K562 (cell line): ENCODE results near the gene ANKH. TPM values are rescaled to one million over a fixed set of nuclear protein-coding genes. Genes with fewer than 3 reads are reported as not detected.

Source experiments
- ATAC-seq: fragments of 200-7000 bp; cut with Tn5 transposase; 3 replicates; pipeline ENCODE4 v1.9.1; 2020; ENCODE audit warnings: moderate library complexity
- BruUV-seq: library from RNA; stranded (reverse); fragments of 400-500 nt; replicated peaks from 2 replicates; lab custom pipeline; 2021; lab: Mats Ljungman, UMichigan
- CTCF ChIA-PET: fragments of 300-600 bp; formaldehyde crosslinking; extraction: SDS; loops from one replicate; lab custom pipeline; 2021; ENCODE audit warnings: low intra/inter-chr PET ratio; lab: Yijun Ruan, JAX
- POLR2A ChIA-PET: fragments of 300-600, 350-650 bp; sonication (Branson Sonifier 250); formaldehyde crosslinking; extraction: SDS; loops from one replicate; lab custom pipeline; 2021; ENCODE audit warnings: antibody characterized with exemption, inconsistent platforms; lab: Yijun Ruan, JAX
- DNase-seq, 4 experiments: peaks; one replicate each; pipeline versions ENCODE4 v3.0.0 to v3.0.0-alpha.2; 2011 to 2018; ENCODE audit warnings: low spot score in 3 of 4, mixed read lengths in 3 of 4; ENCODE audit errors: extremely low read depth in 1 of 4
- FAIRE-seq: peaks from 2 replicates; lab custom pipeline; 2011; peaks lifted over from hg19 to GRCh38; lab: Jason Lieb, UNC
- H2AFZ ChIP-seq: 2 replicates; pipeline ENCODE4 v1.6.0; 2011; ENCODE audit warnings: low read depth, low read length, control low read depth, inconsistent platforms
- H3K27ac ChIP-seq: fragments of 200-600 bp; 3 replicates; pipeline ENCODE4 v1.8.0; 2011; ENCODE audit warnings: low read depth, mild to moderate bottlenecking, control low read depth, inconsistent platforms, low read length, moderate library complexity, mixed read lengths; ENCODE audit errors: extremely low read depth
- H3K27me3 ChIP-seq, 2 experiments: fragments of 300-600 bp in 1 of 2; 2 replicates in 1 of 2; 3 replicates in 1 of 2; pipeline versions ENCODE4 v1.6.0 to v1.8.0; 2011; ENCODE audit warnings: inconsistent platforms in 2 of 2, low read length in 2 of 2, mild to moderate bottlenecking in 1 of 2, mixed read lengths in 1 of 2, moderate library complexity in 1 of 2; ENCODE audit not compliant: control insufficient read depth in 2 of 2, insufficient read depth in 2 of 2
- H3K36me3 ChIP-seq: fragments of 300-600 bp; 3 replicates; pipeline ENCODE4 v1.8.0; 2011; ENCODE audit warnings: mild to moderate bottlenecking, low read length, inconsistent platforms; ENCODE audit not compliant: control insufficient read depth, insufficient read depth
- H3K4me1 ChIP-seq, 2 experiments: fragments of 200-600 bp in 1 of 2; replicated peaks in 1 of 2; 2 replicates in 1 of 2; 3 replicates in 1 of 2; pipeline versions ENCODE4 v1.5.1 to v1.8.0; 2011; ENCODE audit warnings: inconsistent platforms in 2 of 2, low read length in 2 of 2, mild to moderate bottlenecking in 1 of 2, mixed read lengths in 1 of 2, moderate library complexity in 1 of 2; ENCODE audit not compliant: control insufficient read depth in 2 of 2, insufficient read depth in 2 of 2
- H3K4me2 ChIP-seq: 2 replicates; pipeline ENCODE4 v1.6.1; 2011; ENCODE audit warnings: low read length, control low read depth, inconsistent platforms, mixed read lengths; ENCODE audit not compliant: insufficient read depth
- H3K4me3 ChIP-seq: fragments of 200-600 bp; sonication (generic), shearing (Covaris generic); 2 replicates; pipeline ENCODE4 v1.5.1; 2016; ENCODE audit warnings: control low read depth, inconsistent platforms
- H3K79me2 ChIP-seq: fragments of 200-600 bp; 3 replicates; pipeline ENCODE4 v1.8.0; 2011; ENCODE audit warnings: low read length, inconsistent platforms; ENCODE audit not compliant: control insufficient read depth, insufficient read depth
- H3K9ac ChIP-seq, 2 experiments: 2 replicates each; pipeline versions ENCODE4 v1.6.0 to v1.6.1; 2011; ENCODE audit warnings: low read depth in 2 of 2, low read length in 2 of 2, control low read depth in 1 of 2, inconsistent platforms in 1 of 2, mild to moderate bottlenecking in 1 of 2, mixed read lengths in 1 of 2; ENCODE audit not compliant: insufficient read depth in 1 of 2
- H3K9me1 ChIP-seq: one replicate; pipeline ENCODE4 v1.6.0; 2011; ENCODE audit warnings: inconsistent platforms, mild to moderate bottlenecking, low read length, moderate library complexity; ENCODE audit not compliant: control insufficient read depth, insufficient read depth
- H3K9me3 ChIP-seq: replicated peaks from 2 replicates; pipeline ENCODE4 v1.5.1; 2011; ENCODE audit warnings: low read depth, low read length, inconsistent platforms; ENCODE audit not compliant: control insufficient read depth, insufficient read depth
- H4K20me1 ChIP-seq: replicated peaks from 2 replicates; pipeline ENCODE4 v1.6.1; 2011; ENCODE audit warnings: low read length, inconsistent platforms, mixed read lengths; ENCODE audit not compliant: control insufficient read depth, insufficient read depth
- CBX8 ChIP-seq: fragments of 200-600 bp; sonication (generic); IDR thresholded peaks from 2 replicates; pipeline ENCODE4 v1.6.1; 2012; ENCODE audit warnings: borderline replicate concordance, mixed run types, low read depth, mild to moderate bottlenecking, moderate library complexity, mixed read lengths, low read length, control low read depth, inconsistent platforms; ENCODE audit not compliant: poor library complexity, severe bottlenecking; ENCODE audit errors: extremely low read depth
- CHD1 ChIP-seq: fragments of 200-600 bp; sonication (generic); IDR thresholded peaks from one replicate; pipeline ENCODE4 v1.6.1; 2012; ENCODE audit warnings: mild to moderate bottlenecking, moderate library complexity, low read length, inconsistent platforms
- ETV6 ChIP-seq, 3 experiments: fragments of 150-350 bp in 1 of 3; sonication (generic) in 1 of 3; formaldehyde crosslinking in 1 of 3; IDR thresholded peaks; 2 replicates each; pipeline versions ENCODE4 v1.6.1 to v1.8.0; 2014 to 2022; ENCODE audit warnings: borderline replicate concordance in 2 of 3, low read depth in 2 of 3, antibody characterized with exemption in 1 of 3, low read length in 1 of 3, mild to moderate bottlenecking in 1 of 3, missing genetic modification reagents in 1 of 3
- EZH2 ChIP-seq: IDR thresholded peaks from 2 replicates; pipeline ENCODE4 v1.6.1; 2012; ENCODE audit warnings: low read depth, mild to moderate bottlenecking, inconsistent platforms, low read length, borderline replicate concordance
- KHSRP ChIP-seq: fragments of 450-650 bp; IDR thresholded peaks from 2 replicates; pipeline ENCODE4 v1.6.1; 2017
- RBFOX2 ChIP-seq: fragments of 200-400 bp; formaldehyde crosslinking; IDR thresholded peaks from 2 replicates; pipeline ENCODE4 v1.6.1; 2017; ENCODE audit warnings: low read depth, mild to moderate bottlenecking, low read length, moderate library complexity
- TAF1 ChIP-seq: IDR thresholded peaks from 2 replicates; pipeline ENCODE4 v1.6.1; 2011; ENCODE audit warnings: mild to moderate bottlenecking, low read length, moderate library complexity; ENCODE audit not compliant: insufficient read depth, control insufficient read depth, severe bottlenecking; ENCODE audit errors: extremely low read depth
- ZNF77 ChIP-seq: fragments of 250-450 bp; sonication (Bioruptor Pico); IDR thresholded peaks from 2 replicates; pipeline ENCODE4 v1.5.0; 2020
- WGBS: fragments of 100-300 bp; shearing (Covaris generic); methylation state at CpG from one replicate; pipeline ENCODE4 v1.1.6; 2016; ENCODE audit warnings: low coverage, mixed read lengths; ENCODE audit not compliant: insufficient coverage; ENCODE audit errors: missing lambda C conversion rate; 5-methylcytosine and 5-hydroxymethylcytosine counted together
- in situ Hi-C: fragments of 300-500 bp; cut with MboI; formaldehyde crosslinking; loops from 4 replicates; pipeline ENCODE4 v1.15.0; 2018; ENCODE audit warnings: inconsistent platforms, mixed read lengths
- intact Hi-C: fragments of 100-400 bp; cut with micrococcal nuclease; formaldehyde crosslinking; loops from 2 replicates; pipeline ENCODE4 v1.14.2; 2022
- polyA plus RNA-seq, 8 experiments: library from polyadenylated mRNA; depleted of rRNA in 4 of 8; stranded (reverse) in 5 of 8; unstranded in 3 of 8; fragments of >200 nt; fragmentation: Nextera tagmentation in 2 of 8; fragmentation: Illumina TruSeq in 1 of 8; extraction: Ambion mirVana in 2 of 8; extraction: Trizol in 1 of 8; gene quantifications; 2 replicates each; pipeline versions ENCODE4 v1.2.1 to v1.2.3, GENCODE V29; 2011 to 2014; ENCODE audit warnings: inconsistent platforms in 1 of 8, missing spikeins in 1 of 8
- total RNA-seq, 7 experiments: library from RNA; depleted of rRNA in 6 of 7; stranded (reverse); fragments of >200 nt in 6 of 7; fragmentation: Illumina TruSeq in 2 of 7; extraction: Trizol in 2 of 7; gene quantifications; 2 replicates each; pipeline versions ENCODE4 v1.2.1 to v1.2.3, GENCODE V29; 2011 to 2021; ENCODE audit warnings: low replicate concordance in 1 of 7
- TF ChIP-seq, protein P1 (sequence below): fragments of 450-650 bp; IDR thresholded peaks from 2 replicates; pipeline ENCODE4 v1.6.1; 2016; ENCODE audit warnings: missing biosample characterization, missing genetic modification characterization
- TF ChIP-seq, protein P2 (sequence below): sonication (generic); formaldehyde crosslinking; IDR thresholded peaks from 2 replicates; pipeline ENCODE4 v1.8.0; 2023; ENCODE audit warnings: mild to moderate bottlenecking, missing genetic modification reagents
- TF ChIP-seq, protein P3 (sequence below): fragments of 450-650 bp; formaldehyde crosslinking; conservative IDR thresholded peaks from 2 replicates; pipeline ENCODE4 v1.4.0; 2022; ENCODE audit warnings: mild to moderate bottlenecking, missing genetic modification characterization
- TF ChIP-seq, protein P4 (sequence below): fragments of 150-350 bp; conservative IDR thresholded peaks from 2 replicates; pipeline ENCODE4 v1.6.1; 2014; ENCODE audit warnings: low read length

ANKH gene
- total and polyA plus RNA-seq, 9 of the 15 experiments (the other 6 are each of a cell fraction or from before 2014, with no cell fraction given) = 0.79 to 12.2 (median 4.5) TPM

DNA sequence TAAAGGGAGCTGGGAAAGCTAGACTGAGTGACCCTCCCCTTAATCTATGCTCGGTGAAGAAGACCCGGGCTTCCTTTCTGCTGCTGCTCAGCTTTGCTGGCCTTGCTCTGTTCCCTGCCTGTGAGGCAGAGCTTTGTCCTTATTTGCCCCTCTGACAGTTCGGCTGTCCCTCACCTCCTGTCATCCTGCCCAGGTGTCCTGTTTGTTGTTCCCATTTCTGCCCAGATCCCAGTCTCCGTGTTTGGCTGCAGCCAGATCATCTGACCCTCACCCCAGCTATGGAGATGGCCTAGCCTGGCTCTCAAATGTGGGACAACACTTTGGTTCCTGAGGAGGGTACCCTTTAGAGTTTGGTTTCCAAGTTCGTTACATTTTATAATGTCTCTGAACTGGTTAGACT is 186.8 kb downstream of the ANKH start:
- Histone ChIP-seq H3K4me1 (no peaks in the 10 kb centered on the region), H3K27me3 (no peaks in the 10 kb centered on the region), H3K4me3 (no peak overlapping the region), H3K9me3 (no peaks in the 10 kb centered on the region), H3K27ac (no peak overlapping the region), H3K36me3 (peaks cover 90% of the 10 kb centered on the region), H3K4me2 (no peak overlapping the region), H3K9ac (no peak overlapping the region), H2AFZ (no peak overlapping the region), H4K20me1 (no peaks in the 10 kb centered on the region), H3K79me2 (no peaks in the 10 kb centered on the region; the same call in 2 of the 3 replicates), H3K9me1 (no peaks in the 10 kb centered on the region)
- POLR2A ChIA-PET = no interaction called here
- in situ Hi-C loops (no loop called here), intact Hi-C loops (loop anchor here (1.0 to 5.0 kb wide), 2 partner anchors 43 to 319 kb away; no protein-coding TSS in a partner anchor)
- no peak; the same call in 2 of the 3 replicates for ATAC-seq
- no TSS peak for BruUV-seq
- WGBS = 76% methylated on average over 5 of the region's 5 CpGs
- FAIRE-seq = no peak
- DNase-seq = no peak
- CTCF ChIA-PET = interaction anchor here (1.5 kb wide), 1 partner anchor 319 kb away, joined by 11 read pairs; no protein-coding TSS in a partner anchor
- TF ChIP-seq, protein P1, sequence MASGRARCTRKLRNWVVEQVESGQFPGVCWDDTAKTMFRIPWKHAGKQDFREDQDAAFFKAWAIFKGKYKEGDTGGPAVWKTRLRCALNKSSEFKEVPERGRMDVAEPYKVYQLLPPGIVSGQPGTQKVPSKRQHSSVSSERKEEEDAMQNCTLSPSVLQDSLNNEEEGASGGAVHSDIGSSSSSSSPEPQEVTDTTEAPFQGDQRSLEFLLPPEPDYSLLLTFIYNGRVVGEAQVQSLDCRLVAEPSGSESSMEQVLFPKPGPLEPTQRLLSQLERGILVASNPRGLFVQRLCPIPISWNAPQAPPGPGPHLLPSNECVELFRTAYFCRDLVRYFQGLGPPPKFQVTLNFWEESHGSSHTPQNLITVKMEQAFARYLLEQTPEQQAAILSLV (tag) = no peak
- TF ChIP-seq CBX8 = no peak
- TF ChIP-seq CHD1 = no peak
- no peak for TF ChIP-seq KHSRP
- TF ChIP-seq, protein P2, sequence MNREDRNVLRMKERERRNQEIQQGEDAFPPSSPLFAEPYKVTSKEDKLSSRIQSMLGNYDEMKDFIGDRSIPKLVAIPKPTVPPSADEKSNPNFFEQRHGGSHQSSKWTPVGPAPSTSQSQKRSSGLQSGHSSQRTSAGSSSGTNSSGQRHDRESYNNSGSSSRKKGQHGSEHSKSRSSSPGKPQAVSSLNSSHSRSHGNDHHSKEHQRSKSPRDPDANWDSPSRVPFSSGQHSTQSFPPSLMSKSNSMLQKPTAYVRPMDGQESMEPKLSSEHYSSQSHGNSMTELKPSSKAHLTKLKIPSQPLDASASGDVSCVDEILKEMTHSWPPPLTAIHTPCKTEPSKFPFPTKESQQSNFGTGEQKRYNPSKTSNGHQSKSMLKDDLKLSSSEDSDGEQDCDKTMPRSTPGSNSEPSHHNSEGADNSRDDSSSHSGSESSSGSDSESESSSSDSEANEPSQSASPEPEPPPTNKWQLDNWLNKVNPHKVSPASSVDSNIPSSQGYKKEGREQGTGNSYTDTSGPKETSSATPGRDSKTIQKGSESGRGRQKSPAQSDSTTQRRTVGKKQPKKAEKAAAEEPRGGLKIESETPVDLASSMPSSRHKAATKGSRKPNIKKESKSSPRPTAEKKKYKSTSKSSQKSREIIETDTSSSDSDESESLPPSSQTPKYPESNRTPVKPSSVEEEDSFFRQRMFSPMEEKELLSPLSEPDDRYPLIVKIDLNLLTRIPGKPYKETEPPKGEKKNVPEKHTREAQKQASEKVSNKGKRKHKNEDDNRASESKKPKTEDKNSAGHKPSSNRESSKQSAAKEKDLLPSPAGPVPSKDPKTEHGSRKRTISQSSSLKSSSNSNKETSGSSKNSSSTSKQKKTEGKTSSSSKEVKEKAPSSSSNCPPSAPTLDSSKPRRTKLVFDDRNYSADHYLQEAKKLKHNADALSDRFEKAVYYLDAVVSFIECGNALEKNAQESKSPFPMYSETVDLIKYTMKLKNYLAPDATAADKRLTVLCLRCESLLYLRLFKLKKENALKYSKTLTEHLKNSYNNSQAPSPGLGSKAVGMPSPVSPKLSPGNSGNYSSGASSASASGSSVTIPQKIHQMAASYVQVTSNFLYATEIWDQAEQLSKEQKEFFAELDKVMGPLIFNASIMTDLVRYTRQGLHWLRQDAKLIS (CRISPR knock-in tag) = no peak
- TF ChIP-seq, protein P3, sequence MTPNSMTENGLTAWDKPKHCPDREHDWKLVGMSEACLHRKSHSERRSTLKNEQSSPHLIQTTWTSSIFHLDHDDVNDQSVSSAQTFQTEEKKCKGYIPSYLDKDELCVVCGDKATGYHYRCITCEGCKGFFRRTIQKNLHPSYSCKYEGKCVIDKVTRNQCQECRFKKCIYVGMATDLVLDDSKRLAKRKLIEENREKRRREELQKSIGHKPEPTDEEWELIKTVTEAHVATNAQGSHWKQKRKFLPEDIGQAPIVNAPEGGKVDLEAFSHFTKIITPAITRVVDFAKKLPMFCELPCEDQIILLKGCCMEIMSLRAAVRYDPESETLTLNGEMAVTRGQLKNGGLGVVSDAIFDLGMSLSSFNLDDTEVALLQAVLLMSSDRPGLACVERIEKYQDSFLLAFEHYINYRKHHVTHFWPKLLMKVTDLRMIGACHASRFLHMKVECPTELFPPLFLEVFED (CRISPR knock-in tag) = no peak
- no peak for TF ChIP-seq RBFOX2
- TF ChIP-seq ETV6 (IDR thresholded peaks at IDR 0.05; ENCODE audit: borderline replicate concordance in 1 of 2, low read depth in 2 of 2, low read length in 1 of 2) = no peak
- TF ChIP-seq ETV6 (CRISPR knock-in tag; IDR thresholded peaks at IDR 0.05; ENCODE audit: borderline replicate concordance) = no peak
- TF ChIP-seq, protein P4, sequence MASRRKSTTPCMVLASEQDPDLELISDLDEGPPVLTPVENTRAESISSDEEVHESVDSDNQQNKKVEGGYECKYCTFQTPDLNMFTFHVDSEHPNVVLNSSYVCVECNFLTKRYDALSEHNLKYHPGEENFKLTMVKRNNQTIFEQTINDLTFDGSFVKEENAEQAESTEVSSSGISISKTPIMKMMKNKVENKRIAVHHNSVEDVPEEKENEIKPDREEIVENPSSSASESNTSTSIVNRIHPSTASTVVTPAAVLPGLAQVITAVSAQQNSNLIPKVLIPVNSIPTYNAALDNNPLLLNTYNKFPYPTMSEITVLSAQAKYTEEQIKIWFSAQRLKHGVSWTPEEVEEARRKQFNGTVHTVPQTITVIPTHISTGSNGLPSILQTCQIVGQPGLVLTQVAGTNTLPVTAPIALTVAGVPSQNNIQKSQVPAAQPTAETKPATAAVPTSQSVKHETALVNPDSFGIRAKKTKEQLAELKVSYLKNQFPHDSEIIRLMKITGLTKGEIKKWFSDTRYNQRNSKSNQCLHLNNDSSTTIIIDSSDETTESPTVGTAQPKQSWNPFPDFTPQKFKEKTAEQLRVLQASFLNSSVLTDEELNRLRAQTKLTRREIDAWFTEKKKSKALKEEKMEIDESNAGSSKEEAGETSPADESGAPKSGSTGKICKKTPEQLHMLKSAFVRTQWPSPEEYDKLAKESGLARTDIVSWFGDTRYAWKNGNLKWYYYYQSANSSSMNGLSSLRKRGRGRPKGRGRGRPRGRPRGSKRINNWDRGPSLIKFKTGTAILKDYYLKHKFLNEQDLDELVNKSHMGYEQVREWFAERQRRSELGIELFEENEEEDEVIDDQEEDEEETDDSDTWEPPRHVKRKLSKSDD = no peak
- TF ChIP-seq EZH2 = no peak
- no peak for TF ChIP-seq TAF1
- no peak for TF ChIP-seq ZNF77 (CRISPR knock-in tag)
